PC-3 (cell line): Measurements from ENCODE around the gene C2orf78.

Experiments used
- EZH2 ChIP-seq: fragments of 300-600 bp; sonication (generic); IDR thresholded peaks from one replicate; pipeline ENCODE4 v1.6.1; 2017; ENCODE audit warnings: antibody characterized with exemption, mild to moderate bottlenecking, low read length; ENCODE audit not compliant: unreplicated experiment
- EZH2phosphoT487 ChIP-seq: fragments of 300-600 bp; sonication (generic); IDR thresholded peaks from 2 replicates; pipeline ENCODE4 v1.6.1; 2018; ENCODE audit warnings: mild to moderate bottlenecking, antibody characterized with exemption, low read length, borderline replicate concordance
- TF ChIP-seq, protein P1 (sequence below): fragments of 300-600 bp; sonication (generic); conservative IDR thresholded peaks from 2 replicates; pipeline ENCODE4 v1.5.1; 2017; ENCODE audit warnings: antibody characterized with exemption, low read depth, mild to moderate bottlenecking, low read length

GRCh38 chr2:73821669-73822068 lies 37.7 kb downstream of the C2orf78 start:
- TF ChIP-seq, protein P1, sequence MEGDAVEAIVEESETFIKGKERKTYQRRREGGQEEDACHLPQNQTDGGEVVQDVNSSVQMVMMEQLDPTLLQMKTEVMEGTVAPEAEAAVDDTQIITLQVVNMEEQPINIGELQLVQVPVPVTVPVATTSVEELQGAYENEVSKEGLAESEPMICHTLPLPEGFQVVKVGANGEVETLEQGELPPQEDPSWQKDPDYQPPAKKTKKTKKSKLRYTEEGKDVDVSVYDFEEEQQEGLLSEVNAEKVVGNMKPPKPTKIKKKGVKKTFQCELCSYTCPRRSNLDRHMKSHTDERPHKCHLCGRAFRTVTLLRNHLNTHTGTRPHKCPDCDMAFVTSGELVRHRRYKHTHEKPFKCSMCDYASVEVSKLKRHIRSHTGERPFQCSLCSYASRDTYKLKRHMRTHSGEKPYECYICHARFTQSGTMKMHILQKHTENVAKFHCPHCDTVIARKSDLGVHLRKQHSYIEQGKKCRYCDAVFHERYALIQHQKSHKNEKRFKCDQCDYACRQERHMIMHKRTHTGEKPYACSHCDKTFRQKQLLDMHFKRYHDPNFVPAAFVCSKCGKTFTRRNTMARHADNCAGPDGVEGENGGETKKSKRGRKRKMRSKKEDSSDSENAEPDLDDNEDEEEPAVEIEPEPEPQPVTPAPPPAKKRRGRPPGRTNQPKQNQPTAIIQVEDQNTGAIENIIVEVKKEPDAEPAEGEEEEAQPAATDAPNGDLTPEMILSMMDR, result no peak
- TF ChIP-seq EZH2, result no peak
- no peak for TF ChIP-seq EZH2phosphoT487
